Stimulated activated naive CD8-positive, alpha-beta T cell treated with anti-CD3 and anti-CD28 coated beads, Interleukin-15, amount 100 ng/mL, for 72 hours (primary cell): Measurements from ENCODE around the gene SAXO1.

Experiments
- ATAC-seq: fragments of 150-1000 bp; cut with Tn5 transposase; 2 replicates; pipeline ENCODE4 v1.10.0; 2021; ENCODE audit warnings: mild to moderate bottlenecking, moderate library complexity
- DNase-seq, 2 donors: peaks; one replicate each; pipeline ENCODE4 v3.0.0; 2021 to 2022
- H3K27ac Mint-ChIP-seq, 2 donors: one replicate each; pipeline ENCODE4 v1.8.0; 2022; ENCODE audit warnings: mild to moderate bottlenecking in 2 of 2, mixed read lengths in 2 of 2, moderate library complexity in 2 of 2
- H3K27me3 Mint-ChIP-seq: one replicate; pipeline ENCODE4 v1.8.0; 2022; ENCODE audit warnings: mixed read lengths
- H3K4me1 Mint-ChIP-seq: one replicate; pipeline ENCODE4 v1.8.0; 2022; ENCODE audit warnings: mild to moderate bottlenecking, mixed read lengths
- H3K4me3 Mint-ChIP-seq, 2 donors: one replicate each; pipeline ENCODE4 v1.8.0; 2022; ENCODE audit warnings: mild to moderate bottlenecking in 2 of 2, mixed read lengths in 2 of 2, moderate library complexity in 1 of 2
- H3K9me3 Mint-ChIP-seq, 2 donors: one replicate each; pipeline ENCODE4 v1.8.0; 2022; ENCODE audit warnings: mixed read lengths in 2 of 2

The SAXO1 gene

DNA sequence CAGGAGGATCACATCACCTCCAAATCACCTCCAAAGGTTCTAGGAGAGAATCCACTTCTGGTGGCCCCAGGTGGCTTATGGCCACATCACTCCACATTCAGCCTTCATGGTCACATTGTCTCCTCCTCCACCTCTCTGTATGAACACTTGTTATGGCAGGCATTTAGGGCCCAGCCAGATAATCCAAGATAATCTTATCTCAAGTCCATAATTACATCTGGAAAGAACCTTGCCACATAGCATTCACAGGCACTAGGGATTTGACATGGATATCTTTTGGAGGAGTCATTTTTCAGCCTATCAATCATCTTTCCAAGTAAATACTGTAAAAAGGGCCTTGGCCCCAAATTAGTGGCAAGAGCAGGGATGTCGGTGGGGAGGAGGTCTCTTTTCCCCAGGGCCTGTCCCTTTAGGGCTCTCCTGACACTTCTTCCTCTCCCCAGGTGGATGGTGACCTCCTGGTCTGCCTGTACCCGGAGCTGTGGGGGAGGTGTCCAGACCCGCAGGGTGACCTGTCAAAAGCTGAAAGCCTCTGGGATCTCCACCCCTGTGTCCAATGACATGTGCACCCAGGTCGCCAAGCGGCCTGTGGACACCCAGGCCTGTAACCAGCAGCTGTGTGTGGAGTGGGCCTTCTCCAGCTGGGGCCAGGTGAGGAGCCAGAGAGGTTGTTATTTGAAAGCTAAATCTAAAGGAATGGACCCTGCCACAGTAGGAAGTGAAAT lies 140.9 kb downstream of the SAXO1 start:
- ATAC-seq: no peak
- DNase-seq: no peak
- Mint-ChIP-seq H3K4me3 (no peak overlapping the region), H3K4me1 (peaks cover 6% of the 10 kb centered on the region), H3K27me3 (no peaks in the 10 kb centered on the region), H3K27ac (no peak overlapping the region), H3K9me3 (peaks cover 21 to 25% of the 10 kb centered on the region in 2 donors)

GRCh38 chr9:18890372-18890771 lies 142.6 kb downstream of the SAXO1 start:
- no peak overlapping the region for H3K27ac Mint-ChIP-seq
- H3K4me3 Mint-ChIP-seq: no peak overlapping the region
- H3K9me3 Mint-ChIP-seq: peaks cover 13 to 15% of the 10 kb centered on the region in 2 donors
- H3K27me3 Mint-ChIP-seq: no peaks in the 10 kb centered on the region
- H3K4me1 Mint-ChIP-seq: no peaks in the 10 kb centered on the region
- DNase-seq (no peak), ATAC-seq (no peak)

- DNase-seq (no peak), ATAC-seq (no peak)
- Mint-ChIP-seq H3K4me1 (no peaks in the 10 kb centered on the region), H3K27ac (no peak overlapping the region), H3K4me3 (no peak overlapping the region), H3K27me3 (no peaks in the 10 kb centered on the region), H3K9me3 (peaks cover 6 to 9% of the 10 kb centered on the region in 2 donors)
Measured at GRCh38 chr9:18889550-18889949, 143.5 kb downstream of the SAXO1 start.

GRCh38 chr9:18888290-18888689 lies 144.7 kb downstream of the SAXO1 start:
- H3K27ac Mint-ChIP-seq: no peak overlapping the region
- H3K4me1 Mint-ChIP-seq: no peaks in the 10 kb centered on the region
- no peak for ATAC-seq
- no peak for DNase-seq
- peaks cover 0 to 4% of the 10 kb centered on the region in 2 donors for H3K9me3 Mint-ChIP-seq
- no peaks in the 10 kb centered on the region for H3K27me3 Mint-ChIP-seq
- H3K4me3 Mint-ChIP-seq: no peak overlapping the region

GRCh38 chr9:18887546-18887945 lies 145.5 kb downstream of the SAXO1 start:
- Mint-ChIP-seq H3K27me3 (no peaks in the 10 kb centered on the region), H3K4me3 (no peak overlapping the region), H3K4me1 (no peaks in the 10 kb centered on the region), H3K9me3 (peaks cover 0 to 4% of the 10 kb centered on the region in 2 donors), H3K27ac (no peak overlapping the region)
- ATAC-seq (no peak), DNase-seq (no peak)

DNA sequence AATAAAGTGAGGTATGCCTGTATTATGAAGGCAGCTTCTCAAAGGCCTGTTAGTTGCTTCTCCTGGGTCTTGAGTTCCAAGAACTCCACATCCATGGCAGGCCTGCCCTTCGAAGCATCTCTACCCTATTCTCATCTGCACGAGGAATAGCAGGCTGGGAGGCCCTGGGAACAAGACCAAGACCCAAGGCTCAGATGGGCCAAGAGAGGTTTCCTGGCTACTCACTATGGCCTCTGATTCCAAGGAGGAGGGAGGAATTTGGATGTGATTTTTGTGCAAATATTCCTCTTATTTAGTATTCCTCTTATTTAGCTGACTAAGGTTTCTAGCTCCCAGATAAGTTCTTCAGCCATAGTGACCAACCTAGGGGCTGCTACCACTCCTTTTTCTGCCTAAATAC lies 151.3 kb downstream of the SAXO1 start:
- peaks cover 4 to 10% of the 10 kb centered on the region in 2 donors for H3K9me3 Mint-ChIP-seq
- DNase-seq: no peak
- H3K4me1 Mint-ChIP-seq: no peaks in the 10 kb centered on the region
- no peak overlapping the region for H3K4me3 Mint-ChIP-seq
- ATAC-seq: no peak
- H3K27ac Mint-ChIP-seq: no peak overlapping the region
- peaks cover 10% of the 10 kb centered on the region for H3K27me3 Mint-ChIP-seq

- Mint-ChIP-seq H3K27ac (no peak overlapping the region), H3K4me3 (no peak overlapping the region), H3K27me3 (peaks cover 13% of the 10 kb centered on the region), H3K4me1 (peaks cover 7% of the 10 kb centered on the region), H3K9me3 (peaks cover 0 to 28% of the 10 kb centered on the region in 2 donors)
- DNase-seq (no peak), ATAC-seq (no peak)
Measured at GRCh38 chr9:18877984-18878383, 155.0 kb downstream of the SAXO1 start.
